ENCODE measurements around the gene SAMD11.

SAMD11 gene

GRCh38 chr1:908661-909060 lies 15.1 kb upstream of the SAMD11 start:
- H3K36me3 ChIP-seq (ENCODE audit: insufficient read depth): no peaks in the 10 kb centered on the region
- no peak overlapping the region for H3K9ac ChIP-seq
- TF ChIP-seq, protein P1, sequence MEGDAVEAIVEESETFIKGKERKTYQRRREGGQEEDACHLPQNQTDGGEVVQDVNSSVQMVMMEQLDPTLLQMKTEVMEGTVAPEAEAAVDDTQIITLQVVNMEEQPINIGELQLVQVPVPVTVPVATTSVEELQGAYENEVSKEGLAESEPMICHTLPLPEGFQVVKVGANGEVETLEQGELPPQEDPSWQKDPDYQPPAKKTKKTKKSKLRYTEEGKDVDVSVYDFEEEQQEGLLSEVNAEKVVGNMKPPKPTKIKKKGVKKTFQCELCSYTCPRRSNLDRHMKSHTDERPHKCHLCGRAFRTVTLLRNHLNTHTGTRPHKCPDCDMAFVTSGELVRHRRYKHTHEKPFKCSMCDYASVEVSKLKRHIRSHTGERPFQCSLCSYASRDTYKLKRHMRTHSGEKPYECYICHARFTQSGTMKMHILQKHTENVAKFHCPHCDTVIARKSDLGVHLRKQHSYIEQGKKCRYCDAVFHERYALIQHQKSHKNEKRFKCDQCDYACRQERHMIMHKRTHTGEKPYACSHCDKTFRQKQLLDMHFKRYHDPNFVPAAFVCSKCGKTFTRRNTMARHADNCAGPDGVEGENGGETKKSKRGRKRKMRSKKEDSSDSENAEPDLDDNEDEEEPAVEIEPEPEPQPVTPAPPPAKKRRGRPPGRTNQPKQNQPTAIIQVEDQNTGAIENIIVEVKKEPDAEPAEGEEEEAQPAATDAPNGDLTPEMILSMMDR (conservative IDR thresholded peaks at IDR 0.05; ENCODE audit: low read depth, low read length): no peak
- H3K4me1 ChIP-seq (ENCODE audit: low read depth, poor library complexity, severe bottlenecking): peaks cover 23% of the 10 kb centered on the region
- H3K79me2 ChIP-seq (ENCODE audit: insufficient read depth, low read depth): no peaks in the 10 kb centered on the region
- no peaks in the 10 kb centered on the region for H4K20me1 ChIP-seq (ENCODE audit: insufficient read depth)
- peaks cover 71% of the 10 kb centered on the region for H3K27me3 ChIP-seq (ENCODE audit: insufficient read depth, low read depth)
- no peak overlapping the region for H3K27ac ChIP-seq
- no peak overlapping the region for H3K4me2 ChIP-seq
- no peak overlapping the region for H2AFZ ChIP-seq (ENCODE audit: low read depth)
- no peak overlapping the region for H3K4me3 ChIP-seq (IDR thresholded peaks at IDR 0.05; ENCODE audit: insufficient read depth, low read depth, low read length)

DNA sequence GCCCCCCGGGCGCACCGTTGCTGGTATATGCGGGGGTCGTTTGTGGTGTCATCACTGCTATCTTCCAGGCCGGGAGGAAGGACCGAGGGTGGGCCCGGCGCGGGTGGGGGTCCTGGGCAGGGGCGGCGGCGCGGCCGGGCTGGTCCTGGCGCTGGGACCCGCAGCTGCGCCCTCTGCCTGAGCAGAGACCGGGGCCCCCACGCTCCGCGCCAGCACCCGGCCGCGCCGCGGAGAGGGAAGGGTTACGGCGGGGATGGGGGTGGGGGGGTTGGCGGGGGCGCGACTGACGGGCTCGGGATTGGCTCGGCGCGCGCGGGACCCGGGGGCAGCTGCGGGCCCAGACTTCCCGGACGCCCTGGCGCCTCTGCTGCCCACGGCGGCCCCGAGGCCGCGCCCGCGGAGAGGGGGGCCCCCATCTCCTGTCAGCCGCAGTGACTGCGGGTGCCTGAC lies 13.8 kb upstream of the SAMD11 start:
- Histone ChIP-seq H3K4me1 (ENCODE audit: low read depth, poor library complexity, severe bottlenecking) (peaks cover 23% of the 10 kb centered on the region), H3K36me3 (ENCODE audit: insufficient read depth) (no peaks in the 10 kb centered on the region), H3K79me2 (ENCODE audit: insufficient read depth, low read depth) (no peaks in the 10 kb centered on the region), H2AFZ (ENCODE audit: low read depth) (no peak overlapping the region), H3K4me2 (no peak overlapping the region), H4K20me1 (ENCODE audit: insufficient read depth) (no peaks in the 10 kb centered on the region), H3K27ac (no peak overlapping the region), H3K27me3 (ENCODE audit: insufficient read depth, low read depth) (peaks cover 80% of the 10 kb centered on the region), H3K9ac (no peak overlapping the region), H3K4me3 (IDR thresholded peaks at IDR 0.05; ENCODE audit: insufficient read depth, low read depth, low read length) (no peak overlapping the region)
- TF ChIP-seq, protein P1 (conservative IDR thresholded peaks at IDR 0.05; ENCODE audit: low read depth, low read length): no peak

GRCh38 chr1:910311-910880 lies 13.3 kb upstream of the SAMD11 start:
- TF ChIP-seq, protein P1 (conservative IDR thresholded peaks at IDR 0.05; ENCODE audit: low read depth, low read length): no peak
- Histone ChIP-seq H3K9ac (no peak overlapping the region), H3K4me2 (no peak overlapping the region), H4K20me1 (ENCODE audit: insufficient read depth) (no peaks in the 10 kb centered on the region), H3K27ac (no peak overlapping the region), H3K4me1 (ENCODE audit: low read depth, poor library complexity, severe bottlenecking) (peaks cover 23% of the 10 kb centered on the region), H3K27me3 (ENCODE audit: insufficient read depth, low read depth) (peaks cover 80% of the 10 kb centered on the region), H3K79me2 (ENCODE audit: insufficient read depth, low read depth) (no peaks in the 10 kb centered on the region), H2AFZ (ENCODE audit: low read depth) (no peak overlapping the region), H3K4me3 (IDR thresholded peaks at IDR 0.05; ENCODE audit: insufficient read depth, low read depth, low read length) (no peak overlapping the region), H3K36me3 (ENCODE audit: insufficient read depth) (no peaks in the 10 kb centered on the region)

DNA sequence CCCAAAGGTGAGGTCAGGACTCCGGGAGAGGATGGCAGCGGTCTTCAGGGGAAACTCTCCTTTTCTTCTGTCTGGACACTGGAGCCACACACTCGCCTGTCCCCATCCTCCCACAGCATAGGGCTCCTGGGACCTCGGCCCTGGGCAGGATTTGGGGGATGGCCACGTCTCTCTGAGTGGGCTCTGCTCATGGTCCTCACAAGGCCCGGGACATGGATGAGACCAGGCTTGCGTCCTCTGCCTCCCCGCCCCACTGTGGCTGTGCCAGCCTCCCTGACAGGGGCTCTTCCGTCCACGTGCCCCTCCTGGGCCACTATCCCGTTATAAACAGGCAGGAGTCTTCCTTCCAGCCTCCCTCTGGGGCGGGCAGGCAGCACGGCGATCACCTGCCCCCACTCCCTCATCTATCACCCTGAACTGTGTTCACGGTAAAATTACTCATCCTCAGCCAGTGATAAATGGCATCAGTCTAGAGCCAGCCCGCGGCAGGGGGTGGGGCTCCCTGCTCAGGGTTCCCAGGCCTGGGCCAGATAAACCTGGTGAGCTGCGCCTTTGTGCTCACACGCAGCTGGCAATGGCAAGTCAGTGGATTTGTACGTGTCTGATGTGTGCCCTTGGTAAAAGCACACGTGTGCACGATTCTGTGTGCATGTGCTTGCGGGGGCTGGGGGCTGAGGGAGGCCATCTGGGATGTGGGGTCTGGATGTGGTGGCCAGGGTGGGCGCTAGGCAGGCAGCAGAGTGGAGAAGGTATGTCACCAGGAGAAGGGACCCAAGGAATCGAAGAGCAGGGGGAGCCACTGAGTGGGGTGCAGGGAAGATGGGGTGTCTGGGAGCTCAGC lies 12.6 kb upstream of the SAMD11 start:
- no peak overlapping the region for H2AFZ ChIP-seq (ENCODE audit: low read depth)
- no peak overlapping the region for H3K4me3 ChIP-seq (IDR thresholded peaks at IDR 0.05; ENCODE audit: insufficient read depth, low read depth, low read length)
- H4K20me1 ChIP-seq (ENCODE audit: insufficient read depth): no peaks in the 10 kb centered on the region
- H3K4me2 ChIP-seq: 0 out of 2 replicates have a peak overlapping the region, but pooled peaks have one; percentile 14
- peaks cover 23% of the 10 kb centered on the region for H3K4me1 ChIP-seq (ENCODE audit: low read depth, poor library complexity, severe bottlenecking)
- no peak overlapping the region for H3K27ac ChIP-seq
- H3K27me3 ChIP-seq (ENCODE audit: insufficient read depth, low read depth): peaks cover 80% of the 10 kb centered on the region
- H3K79me2 ChIP-seq (ENCODE audit: insufficient read depth, low read depth): no peaks in the 10 kb centered on the region
- no peaks in the 10 kb centered on the region for H3K36me3 ChIP-seq (ENCODE audit: insufficient read depth)
- TF ChIP-seq, protein P1 (conservative IDR thresholded peaks at IDR 0.05; ENCODE audit: low read depth, low read length): no peak
- H3K9ac ChIP-seq: no peak overlapping the region
